ENCODE results near the gene SLC2A3. TPM values are rescaled to one million over a fixed set of nuclear protein-coding genes. Genes with fewer than 3 reads are reported as not detected.
"Not testable (repeated sequence)": the region's sequence is repeated elsewhere in the genome, so short reads cannot be mapped to it uniquely, and the experiment has no call there.

The SLC2A3 gene
- total RNA-seq, 1 experiment from 2014 or later: 38.2 TPM

DNA sequence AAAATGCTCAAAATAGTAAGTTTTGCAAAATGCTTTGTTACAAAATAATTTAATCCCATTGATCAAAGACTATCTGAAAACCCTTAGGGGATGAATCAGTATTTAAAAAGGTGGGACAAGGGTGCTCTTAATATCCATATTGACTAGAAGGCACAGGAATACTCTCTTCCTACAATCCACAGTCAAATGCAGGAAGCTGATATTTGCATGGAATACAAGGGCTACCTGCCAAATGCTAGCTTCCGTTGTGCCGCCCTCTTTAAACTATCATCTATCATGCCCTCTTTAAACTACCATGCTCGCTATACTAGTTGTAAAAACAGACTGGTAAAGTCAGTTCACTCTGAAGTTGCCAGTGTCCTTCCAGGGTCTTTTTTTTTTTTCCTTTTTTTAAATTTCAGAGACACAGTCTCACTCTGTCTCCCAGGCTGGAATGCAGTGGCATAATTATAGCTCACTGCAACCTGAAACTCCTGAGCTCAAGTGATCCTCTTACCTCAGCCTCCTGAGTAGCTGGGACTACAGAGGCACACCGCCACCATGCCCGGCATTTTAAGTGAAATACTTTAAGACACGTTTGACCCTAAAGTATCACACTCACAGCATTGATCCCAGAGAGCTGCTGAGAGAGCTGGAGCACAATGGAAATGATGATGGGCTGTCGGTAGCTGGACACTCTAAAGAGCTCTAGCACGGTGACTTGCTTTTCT lies 6.7 kb downstream of the SLC2A3 start:
- Histone ChIP-seq H3K9me2 (replicated peaks; ENCODE audit: insufficient read depth, low read length) (no peaks in the 10 kb centered on the region), H3K4me3 (ENCODE audit: low read length) (no peak overlapping the region), H3K4me1 (ENCODE audit: low read length) (peaks cover 9% of the 10 kb centered on the region), H3K36me3 (ENCODE audit: insufficient read depth, low read length) (peaks cover 3% of the 10 kb centered on the region; the same call in 1 of the 2 replicates), H4K20me1 (ENCODE audit: insufficient read depth, low read depth, low read length) (no peaks in the 10 kb centered on the region), H3K9me3 (ENCODE audit: low read length) (no peaks in the 10 kb centered on the region), H2AFZ (ENCODE audit: low read length) (no peak overlapping the region), H3K27me3 (ENCODE audit: low read length) (no peaks in the 10 kb centered on the region), H3K27ac (ENCODE audit: low read length) (no peak overlapping the region), H3K79me2 (ENCODE audit: low read length) (no peaks in the 10 kb centered on the region), H3K9ac (ENCODE audit: low read length) (no peak overlapping the region), H3K4me2 (ENCODE audit: low read depth, low read length, poor library complexity, severe bottlenecking) (no peak overlapping the region)
- DNase-seq: no peak

DNA sequence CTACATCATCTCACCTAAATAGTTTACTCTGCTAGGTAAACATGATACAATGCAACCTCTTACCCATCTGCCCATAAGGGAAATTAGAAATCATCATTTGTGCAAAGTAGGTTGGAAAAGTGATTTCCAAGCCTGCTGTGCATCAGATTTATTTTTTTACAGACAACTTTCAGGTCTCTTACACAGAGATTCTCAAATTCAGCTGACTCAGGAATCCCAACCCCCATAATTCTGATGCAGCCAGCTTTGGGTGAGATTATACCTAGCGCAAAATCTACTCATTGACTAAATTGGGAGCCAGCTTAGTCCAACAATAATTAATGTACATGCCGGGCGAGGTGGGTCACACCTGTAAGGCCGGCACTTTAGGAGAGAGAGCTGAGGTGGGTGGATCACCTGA lies 8.5 kb downstream of the SLC2A3 start:
- Histone ChIP-seq H3K36me3 (ENCODE audit: insufficient read depth, low read length) (peaks cover 3% of the 10 kb centered on the region; the same call in 1 of the 2 replicates), H3K4me2 (ENCODE audit: low read depth, low read length, poor library complexity, severe bottlenecking) (no peak overlapping the region), H3K4me1 (ENCODE audit: low read length) (no peaks in the 10 kb centered on the region), H3K9me2 (replicated peaks; ENCODE audit: insufficient read depth, low read length) (no peaks in the 10 kb centered on the region), H2AFZ (ENCODE audit: low read length) (no peak overlapping the region), H3K79me2 (ENCODE audit: low read length) (no peaks in the 10 kb centered on the region), H3K9me3 (ENCODE audit: low read length) (no peaks in the 10 kb centered on the region), H3K27me3 (ENCODE audit: low read length) (no peaks in the 10 kb centered on the region), H3K27ac (ENCODE audit: low read length) (no peak overlapping the region), H3K9ac (ENCODE audit: low read length) (no peak overlapping the region), H4K20me1 (ENCODE audit: insufficient read depth, low read depth, low read length) (no peaks in the 10 kb centered on the region), H3K4me3 (ENCODE audit: low read length) (no peak overlapping the region)
- DNase-seq: no peak

DNA sequence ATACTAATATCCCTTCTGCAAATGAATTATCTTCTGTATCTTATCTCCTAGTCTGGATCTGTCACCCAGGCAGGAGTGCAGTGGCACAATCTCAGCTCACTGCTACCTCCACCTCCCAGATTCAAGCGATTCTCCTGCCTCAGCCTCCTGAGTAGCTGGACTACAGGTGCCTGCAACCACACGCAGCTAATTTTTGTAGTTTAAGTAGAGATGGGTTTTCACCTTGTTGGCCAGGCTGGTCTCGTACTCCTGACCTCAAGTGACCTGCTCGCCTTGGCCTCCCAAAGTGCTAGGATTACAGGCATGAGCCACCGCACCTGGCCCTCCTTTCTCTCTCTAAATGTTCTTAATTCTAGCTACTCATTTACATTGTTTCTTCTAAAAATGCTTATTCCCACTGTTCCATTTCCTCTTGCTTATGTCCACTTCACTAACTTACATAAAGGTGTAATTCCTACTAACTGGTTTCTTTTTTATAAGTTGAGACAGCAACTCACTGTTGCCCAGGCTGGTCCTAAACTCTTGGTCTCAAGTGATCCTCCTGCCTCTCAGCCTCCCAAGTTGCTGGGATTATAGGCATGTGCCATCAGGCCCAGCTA lies 9.8 kb downstream of the SLC2A3 start:
- DNase-seq; H4K20me1 ChIP-seq (ENCODE audit: insufficient read depth, low read depth, low read length); H3K4me1 ChIP-seq (ENCODE audit: low read length); H3K4me2 ChIP-seq (ENCODE audit: low read depth, low read length, poor library complexity, severe bottlenecking); H3K9me3 ChIP-seq (ENCODE audit: low read length); H3K4me3 ChIP-seq (ENCODE audit: low read length); H3K79me2 ChIP-seq (ENCODE audit: low read length); H3K36me3 ChIP-seq (ENCODE audit: insufficient read depth, low read length); H3K27me3 ChIP-seq (ENCODE audit: low read length); H3K27ac ChIP-seq (ENCODE audit: low read length); H3K9ac ChIP-seq (ENCODE audit: low read length); H2AFZ ChIP-seq (ENCODE audit: low read length); H3K9me2 ChIP-seq (replicated peaks; ENCODE audit: insufficient read depth, low read length): not testable (repeated sequence)

DNA sequence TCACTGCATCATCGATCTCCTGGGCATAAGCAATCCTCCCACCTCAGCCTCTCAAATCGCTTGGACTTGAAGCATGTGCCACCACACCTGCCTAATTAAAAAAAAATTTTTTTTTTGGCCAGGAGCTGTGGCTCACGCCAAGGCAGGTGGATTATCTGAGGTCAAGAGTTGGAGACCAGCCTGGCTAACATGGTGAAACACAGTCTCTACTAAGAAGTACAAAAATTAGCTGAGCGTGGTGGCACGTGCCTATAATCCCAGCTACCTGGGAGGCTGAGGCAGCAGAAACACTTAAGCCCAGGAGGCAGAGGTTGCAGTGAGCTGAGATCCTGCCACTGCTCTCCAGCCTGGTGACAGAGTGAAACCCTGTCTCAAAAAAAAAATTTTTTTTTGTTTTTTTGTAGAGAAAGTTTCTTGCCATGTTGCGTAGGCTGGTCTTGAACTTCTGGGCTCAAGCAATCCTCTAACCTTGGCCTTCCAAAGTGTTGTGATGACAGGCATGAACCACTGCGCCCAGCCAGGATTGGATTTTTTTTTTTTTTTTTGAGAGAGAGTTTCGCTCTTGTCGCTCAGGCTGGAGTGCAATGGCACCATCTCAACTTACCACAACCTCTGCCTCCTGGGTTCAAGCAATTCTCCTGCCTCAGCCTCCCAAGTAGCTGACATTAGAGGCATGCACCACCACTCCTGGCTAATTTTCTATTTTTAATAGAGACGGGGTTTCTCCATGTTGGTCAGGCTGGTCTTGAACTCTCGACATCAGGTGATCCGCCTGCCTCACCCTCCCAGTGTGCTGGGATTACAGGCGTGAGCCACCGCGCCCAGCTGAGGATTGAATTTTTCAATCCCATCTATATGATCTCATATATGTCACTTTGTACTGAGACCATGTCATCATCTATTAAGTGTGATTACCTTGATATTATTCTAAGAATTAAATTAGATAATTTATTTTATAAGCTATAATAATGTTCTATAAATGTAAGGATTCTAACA lies 12.4 kb downstream of the SLC2A3 start:
- no peaks in the 10 kb centered on the region for H3K4me1 ChIP-seq (ENCODE audit: low read length)
- no peak overlapping the region for H2AFZ ChIP-seq (ENCODE audit: low read length)
- no peak overlapping the region for H3K4me3 ChIP-seq (ENCODE audit: low read length)
- no peaks in the 10 kb centered on the region for H3K27me3 ChIP-seq (ENCODE audit: low read length)
- no peak overlapping the region for H3K4me2 ChIP-seq (ENCODE audit: low read depth, low read length, poor library complexity, severe bottlenecking)
- no peaks in the 10 kb centered on the region for H3K9me3 ChIP-seq (ENCODE audit: low read length)
- H3K36me3 ChIP-seq (ENCODE audit: insufficient read depth, low read length): no peaks in the 10 kb centered on the region; the same call in 1 of the 2 replicates
- no peaks in the 10 kb centered on the region for H3K9me2 ChIP-seq (replicated peaks; ENCODE audit: insufficient read depth, low read length)
- no peaks in the 10 kb centered on the region for H4K20me1 ChIP-seq (ENCODE audit: insufficient read depth, low read depth, low read length)
- DNase-seq: no peak
- H3K79me2 ChIP-seq (ENCODE audit: low read length): no peaks in the 10 kb centered on the region
- H3K27ac ChIP-seq (ENCODE audit: low read length): no peak overlapping the region
- H3K9ac ChIP-seq (ENCODE audit: low read length): no peak overlapping the region

DNA sequence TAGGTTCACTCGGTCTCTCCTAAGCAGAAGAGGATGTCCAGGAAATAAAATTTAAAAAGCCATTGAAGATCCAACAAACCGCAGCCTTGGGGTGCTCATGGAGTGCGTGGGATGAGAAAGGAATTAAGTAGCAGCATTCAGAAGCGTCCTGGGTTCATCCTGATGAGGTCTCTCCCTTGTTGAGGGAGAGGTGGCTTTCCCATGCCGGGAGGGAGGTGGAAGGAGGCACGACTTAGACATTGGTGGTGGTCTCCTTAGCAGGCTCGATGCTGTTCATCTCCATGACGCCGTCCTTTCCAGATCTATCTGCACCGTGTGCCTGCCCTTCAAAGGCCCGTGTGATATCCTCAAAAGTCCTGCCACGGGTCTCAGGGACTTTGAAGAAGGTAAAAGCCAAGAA lies 14.8 kb downstream of the SLC2A3 start:
- not testable (repeated sequence) for H3K9me3 ChIP-seq (ENCODE audit: low read length); H3K27me3 ChIP-seq (ENCODE audit: low read length); DNase-seq; H3K4me1 ChIP-seq (ENCODE audit: low read length); H3K79me2 ChIP-seq (ENCODE audit: low read length); H3K4me2 ChIP-seq (ENCODE audit: low read depth, low read length, poor library complexity, severe bottlenecking); H3K36me3 ChIP-seq (ENCODE audit: insufficient read depth, low read length); H2AFZ ChIP-seq (ENCODE audit: low read length); H4K20me1 ChIP-seq (ENCODE audit: insufficient read depth, low read depth, low read length); H3K27ac ChIP-seq (ENCODE audit: low read length); H3K9ac ChIP-seq (ENCODE audit: low read length); H3K9me2 ChIP-seq (replicated peaks; ENCODE audit: insufficient read depth, low read length); H3K4me3 ChIP-seq (ENCODE audit: low read length)

DNA sequence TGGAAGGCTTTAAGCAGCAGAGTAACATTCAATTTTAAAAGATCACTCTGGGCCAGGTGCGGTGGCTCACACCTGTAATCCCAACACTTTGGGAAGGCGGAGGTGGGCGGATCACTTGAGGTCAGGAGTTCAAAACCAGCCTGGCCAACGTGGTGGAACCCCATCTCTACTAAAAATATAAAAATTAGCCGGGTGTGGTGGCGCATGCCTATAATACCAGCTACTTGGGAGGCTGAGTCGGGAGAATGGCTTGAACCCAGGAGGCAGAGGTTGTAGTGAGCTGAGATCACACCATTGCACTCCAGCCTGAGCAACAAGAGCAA lies 17.8 kb downstream of the SLC2A3 start:
- not testable (repeated sequence) for H3K9me2 ChIP-seq (replicated peaks; ENCODE audit: insufficient read depth, low read length); H4K20me1 ChIP-seq (ENCODE audit: insufficient read depth, low read depth, low read length); H2AFZ ChIP-seq (ENCODE audit: low read length); H3K9me3 ChIP-seq (ENCODE audit: low read length); H3K4me1 ChIP-seq (ENCODE audit: low read length); DNase-seq; H3K9ac ChIP-seq (ENCODE audit: low read length); H3K27ac ChIP-seq (ENCODE audit: low read length); H3K79me2 ChIP-seq (ENCODE audit: low read length); H3K36me3 ChIP-seq (ENCODE audit: insufficient read depth, low read length); H3K27me3 ChIP-seq (ENCODE audit: low read length); H3K4me3 ChIP-seq (ENCODE audit: low read length); H3K4me2 ChIP-seq (ENCODE audit: low read depth, low read length, poor library complexity, severe bottlenecking)

DNA sequence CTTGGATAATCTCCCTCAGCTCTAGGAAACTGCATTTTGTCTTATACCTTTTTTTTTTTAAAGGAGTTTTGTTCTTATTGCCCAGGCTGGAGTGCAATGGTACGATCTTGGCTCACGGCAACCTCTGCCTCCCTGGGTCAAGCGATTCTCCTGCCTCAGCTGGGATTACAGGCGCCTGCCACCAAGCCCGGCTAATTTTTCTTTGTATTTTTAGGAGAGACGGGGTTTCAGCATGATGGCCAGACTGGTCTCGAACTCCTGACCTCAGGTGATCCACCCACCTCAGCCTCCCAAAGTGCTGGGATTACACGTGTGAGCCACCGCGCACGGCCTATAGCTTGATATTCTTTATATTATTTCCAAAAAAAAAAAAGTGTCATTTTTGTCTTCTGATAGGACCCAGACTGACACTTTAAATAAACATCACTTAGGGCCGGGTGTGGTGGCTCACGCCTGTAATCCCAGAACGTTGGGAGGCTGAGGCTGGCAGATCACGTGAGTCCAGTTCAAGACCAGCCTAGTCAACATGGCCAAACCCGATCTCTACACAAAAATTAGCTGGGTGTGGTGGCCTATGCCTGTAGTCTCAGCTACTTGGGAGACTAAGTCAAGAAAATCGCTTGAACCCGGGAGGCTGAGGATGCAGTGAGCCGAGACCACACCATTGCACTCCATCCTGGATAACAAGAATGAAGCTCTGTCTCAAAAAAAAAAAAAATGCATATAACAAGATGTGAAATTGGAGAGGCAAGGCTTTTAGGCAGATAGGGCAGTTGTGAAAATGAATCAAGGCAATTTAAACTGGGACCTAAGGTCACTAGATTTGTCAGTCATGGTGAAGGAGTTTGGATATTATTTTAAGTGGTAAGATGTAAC lies 18.4 kb downstream of the SLC2A3 start:
- H3K4me2 ChIP-seq (ENCODE audit: low read depth, low read length, poor library complexity, severe bottlenecking): no peak overlapping the region
- no peak overlapping the region for H3K27ac ChIP-seq (ENCODE audit: low read length)
- H2AFZ ChIP-seq (ENCODE audit: low read length): no peak overlapping the region
- no peaks in the 10 kb centered on the region for H3K4me1 ChIP-seq (ENCODE audit: low read length)
- no peaks in the 10 kb centered on the region; the same call in 1 of the 2 replicates for H3K36me3 ChIP-seq (ENCODE audit: insufficient read depth, low read length)
- H3K9me2 ChIP-seq (replicated peaks; ENCODE audit: insufficient read depth, low read length): no peaks in the 10 kb centered on the region
- H3K79me2 ChIP-seq (ENCODE audit: low read length): no peaks in the 10 kb centered on the region
- DNase-seq: no peak
- H3K27me3 ChIP-seq (ENCODE audit: low read length): no peaks in the 10 kb centered on the region
- H3K9me3 ChIP-seq (ENCODE audit: low read length): no peaks in the 10 kb centered on the region
- H3K9ac ChIP-seq (ENCODE audit: low read length): no peak overlapping the region
- H4K20me1 ChIP-seq (ENCODE audit: insufficient read depth, low read depth, low read length): no peaks in the 10 kb centered on the region
- no peak overlapping the region for H3K4me3 ChIP-seq (ENCODE audit: low read length)
